Stimulated activated naive CD8-positive, alpha-beta T cell treated with anti-CD3 and anti-CD28 coated beads, Interleukin-15, Interleukin-2, amounts not matched to agents 100 ng/mL and 50 ng/mL, for 24 hours (primary cell): Measurements from ENCODE around the gene OR10G2.
"Not testable (repeated sequence)": the region's sequence is repeated elsewhere in the genome, so short reads cannot be mapped to it uniquely, and the experiment has no call there.

Experiments used
- H3K27ac Mint-ChIP-seq: one replicate; pipeline ENCODE4 v1.8.0; 2021; ENCODE audit warnings: mild to moderate bottlenecking, mixed read lengths
- H3K27me3 Mint-ChIP-seq: one replicate; pipeline ENCODE4 v1.8.0; 2021; ENCODE audit warnings: mixed read lengths
- H3K36me3 Mint-ChIP-seq: one replicate; pipeline ENCODE4 v1.8.0; 2021; ENCODE audit warnings: low read depth, mixed read lengths
- H3K4me1 Mint-ChIP-seq: one replicate; pipeline ENCODE4 v1.8.0; 2021; ENCODE audit warnings: low read depth, mixed read lengths
- H3K4me3 Mint-ChIP-seq: one replicate; pipeline ENCODE4 v1.8.0; 2021; ENCODE audit warnings: mild to moderate bottlenecking, mixed read lengths
- H3K9me3 Mint-ChIP-seq: one replicate; pipeline ENCODE4 v1.8.0; 2021; ENCODE audit warnings: mixed read lengths

Gene OR10G2

DNA sequence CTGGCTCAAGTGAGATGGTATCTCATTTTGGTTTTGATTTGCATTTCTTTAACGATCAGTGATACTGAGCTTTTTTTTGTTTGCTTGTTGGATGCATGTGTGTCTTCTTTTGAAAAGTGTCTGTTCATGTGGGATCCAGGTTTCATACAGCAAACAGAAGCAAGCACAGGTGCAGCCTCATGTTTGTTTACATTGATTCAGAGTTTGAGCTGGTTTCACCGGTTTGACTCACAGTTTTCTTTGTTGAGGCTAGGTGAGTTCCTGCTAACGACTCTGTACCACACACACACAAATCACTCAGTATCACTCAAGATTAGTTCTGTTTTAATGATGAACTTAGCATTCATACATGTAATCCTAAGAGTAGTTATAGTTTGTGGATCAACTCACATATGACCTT, 3.7 kb downstream of the OR10G2 start:
- H3K36me3 Mint-ChIP-seq, result no peaks in the 10 kb centered on the region

GRCh38 chr14:21630503-21630902, 4.2 kb downstream of the OR10G2 start:
- H3K27ac Mint-ChIP-seq, H3K4me3 Mint-ChIP-seq, H3K4me1 Mint-ChIP-seq, H3K9me3 Mint-ChIP-seq, H3K36me3 Mint-ChIP-seq: not testable (repeated sequence)
- peaks cover 11% of the 10 kb centered on the region for H3K27me3 Mint-ChIP-seq

More for the DNA sequence above, 3.7 kb downstream of the OR10G2 start:
- Mint-ChIP-seq H3K4me3 (no peak overlapping the region), H3K9me3 (peaks cover 7% of the 10 kb centered on the region), H3K4me1 (no peaks in the 10 kb centered on the region), H3K27ac (no peak overlapping the region), H3K27me3 (peaks cover 7% of the 10 kb centered on the region)

DNA sequence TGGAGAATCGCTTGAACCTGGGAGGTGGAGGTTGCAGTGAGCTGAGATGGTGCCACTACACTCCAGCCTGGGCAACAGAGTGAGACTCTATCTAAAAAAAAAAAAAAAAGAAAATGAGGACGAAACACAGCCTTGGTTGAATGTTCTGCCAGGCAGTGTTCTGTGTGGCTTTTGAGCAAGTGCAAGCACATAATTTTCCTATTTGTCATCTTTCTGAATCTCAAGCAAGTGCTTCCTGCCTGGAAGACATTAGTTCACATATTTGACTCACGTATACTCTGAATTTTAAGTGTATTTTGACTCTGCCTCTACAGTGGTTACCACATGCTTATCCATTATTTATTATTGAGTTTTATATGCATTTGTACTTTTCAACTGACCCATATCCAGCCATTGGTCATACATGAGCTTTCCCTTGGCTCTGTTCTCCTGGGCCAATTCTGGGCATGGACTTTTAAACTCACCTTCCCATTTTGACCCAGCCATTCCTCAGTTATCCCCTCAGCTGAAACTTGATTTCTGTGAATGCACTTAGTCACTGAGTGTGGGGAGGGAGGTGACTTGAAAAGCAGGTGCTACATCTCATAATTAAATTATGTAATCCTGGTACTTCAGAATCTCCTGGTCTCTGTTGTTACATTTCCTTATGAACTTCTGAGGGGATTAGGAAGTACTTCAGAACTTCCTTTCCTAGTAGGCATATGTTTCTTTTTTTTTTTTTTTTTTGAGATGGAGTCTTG, 8.1 kb downstream of the OR10G2 start:
- no peaks in the 10 kb centered on the region for H3K4me1 Mint-ChIP-seq
- H3K9me3 Mint-ChIP-seq, result peaks cover 7% of the 10 kb centered on the region
- H3K4me3 Mint-ChIP-seq, result no peak overlapping the region
- no peaks in the 10 kb centered on the region for H3K36me3 Mint-ChIP-seq
- peaks cover 24% of the 10 kb centered on the region for H3K27me3 Mint-ChIP-seq
- H3K27ac Mint-ChIP-seq, result no peak overlapping the region

DNA sequence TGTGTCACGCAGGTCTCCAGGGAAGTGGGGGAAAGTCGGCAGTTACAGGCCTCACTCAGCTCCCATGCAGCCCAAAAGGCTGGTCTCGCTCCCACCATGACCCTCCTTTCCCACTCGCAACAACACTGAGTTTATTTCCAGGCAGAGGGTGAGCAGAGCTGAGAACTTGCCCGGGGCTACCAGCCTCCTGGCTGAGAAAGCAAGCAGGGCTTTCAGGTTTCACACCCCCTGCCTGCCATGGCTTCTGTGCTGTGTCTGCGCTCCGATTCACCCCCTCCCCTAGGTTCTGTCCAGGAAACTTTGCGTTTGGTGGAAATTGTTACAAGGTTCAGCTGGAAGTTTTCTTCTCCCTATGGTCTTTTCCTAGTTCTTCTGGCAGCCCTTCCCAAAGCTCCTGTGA, 17.1 kb downstream of the OR10G2 start:
- Mint-ChIP-seq H3K4me3 (no peak overlapping the region), H3K27me3 (peaks cover 21% of the 10 kb centered on the region), H3K9me3 (no peaks in the 10 kb centered on the region), H3K36me3 (no peaks in the 10 kb centered on the region), H3K4me1 (no peaks in the 10 kb centered on the region), H3K27ac (no peak overlapping the region)

DNA sequence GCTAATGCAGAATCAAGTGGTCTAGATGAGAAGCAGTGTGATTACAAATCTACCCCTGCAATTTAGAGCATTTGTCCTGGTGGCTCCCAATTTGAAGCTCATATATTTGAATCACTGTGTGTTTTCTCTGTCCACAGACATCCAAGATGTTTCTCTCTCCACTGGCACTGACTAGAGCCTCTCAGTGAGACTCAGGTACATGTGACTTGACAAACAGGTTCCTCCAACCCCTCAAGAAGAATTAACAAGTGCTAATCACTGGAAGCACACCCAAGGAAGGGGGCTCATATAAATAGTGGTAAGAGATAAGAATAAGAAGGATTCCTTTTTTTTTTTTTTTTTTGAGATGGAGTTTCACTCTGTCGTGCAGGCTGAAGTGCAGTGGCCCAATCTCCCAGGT, 20.5 kb downstream of the OR10G2 start:
- Mint-ChIP-seq H3K27ac (no peak overlapping the region), H3K4me3 (no peak overlapping the region), H3K9me3 (no peaks in the 10 kb centered on the region), H3K27me3 (peaks cover 17% of the 10 kb centered on the region), H3K36me3 (no peaks in the 10 kb centered on the region), H3K4me1 (no peaks in the 10 kb centered on the region)

GRCh38 chr14:21612324-21612723, 22.4 kb downstream of the OR10G2 start:
- Mint-ChIP-seq H3K4me3 (no peak overlapping the region), H3K9me3 (no peaks in the 10 kb centered on the region), H3K27ac (no peak overlapping the region), H3K27me3 (peaks cover 19% of the 10 kb centered on the region), H3K36me3 (no peaks in the 10 kb centered on the region), H3K4me1 (no peaks in the 10 kb centered on the region)

- H3K4me3 Mint-ChIP-seq, H3K27ac Mint-ChIP-seq: not testable (repeated sequence)
Observed at GRCh38 chr14:21602181-21602580, 32.6 kb downstream of the OR10G2 start.

DNA sequence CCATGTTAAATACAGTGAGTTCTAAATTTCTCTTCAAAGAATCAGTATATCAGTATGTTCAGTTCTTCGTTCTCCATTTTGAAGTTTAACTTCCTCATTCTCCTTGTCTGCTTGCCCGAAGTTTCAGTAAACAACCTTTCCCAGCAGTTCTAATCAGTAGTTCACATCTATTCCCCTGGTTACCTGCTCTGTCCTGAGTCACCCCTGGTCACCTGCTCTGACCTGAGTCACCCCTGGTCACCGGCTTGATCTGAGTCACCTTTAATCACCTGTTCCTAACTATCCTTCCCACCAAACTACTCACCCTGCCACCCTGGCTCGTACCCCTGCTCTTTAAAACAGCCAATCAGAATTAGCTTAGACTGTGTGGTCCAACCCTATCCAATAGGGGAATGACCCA, 45.4 kb downstream of the OR10G2 start:
- Mint-ChIP-seq H3K4me3 (no peak overlapping the region), H3K27ac (no peak overlapping the region), H3K27me3 (peaks cover 33% of the 10 kb centered on the region), H3K4me1 (no peaks in the 10 kb centered on the region), H3K9me3 (peaks cover 19% of the 10 kb centered on the region), H3K36me3 (no peaks in the 10 kb centered on the region)

More at GRCh38 chr14:21602181-21602580, 32.6 kb downstream of the OR10G2 start:
- not testable (repeated sequence) for H3K36me3 Mint-ChIP-seq, H3K27me3 Mint-ChIP-seq, H3K9me3 Mint-ChIP-seq, H3K4me1 Mint-ChIP-seq
